Fibroblast of lung (primary cell): ENCODE results near the gene ADD2.

Experiments used
- CTCF ChIP-seq, 2 donors: IDR thresholded peaks in 1 of 2; conservative IDR thresholded peaks in 1 of 2; 1 replicate in 1 of 2; 2 replicates in 1 of 2; pipeline ENCODE4 v1.5.1; 2011 to 2012; ENCODE audit warnings: low read length in 2 of 2, control low read depth in 1 of 2, inconsistent platforms in 1 of 2, low read depth in 1 of 2, mild to moderate bottlenecking in 1 of 2
- EZH2 ChIP-seq: IDR thresholded peaks from 2 replicates; pipeline ENCODE4 v1.5.1; 2012; ENCODE audit warnings: low read length, control low read depth, mild to moderate bottlenecking; ENCODE audit errors: missing control alignments

GRCh38 chr2:70778676-70779075 lies 10.7 kb upstream of the ADD2 start:
- TF ChIP-seq CTCF (conservative IDR thresholded peaks at IDR 0.05 in 1 of 2, IDR thresholded peaks at IDR 0.05 in 1 of 2; ENCODE audit: low read depth in 1 of 2, low read length in 2 of 2) (no peak), EZH2 (no peak)
